Liver (tissue), 3 donors: ENCODE results near the gene SREK1.

Source experiments
- CTCF ChIP-seq: fragments of 150-350 bp; IDR thresholded peaks from 2 replicates; pipeline ENCODE4 v1.5.1; 2017; ENCODE audit warnings: improper control_type of control experiment, low read depth, low read length; ENCODE audit not compliant: missing input control
- HNF4A ChIP-seq, 2 donors: conservative IDR thresholded peaks; 2 replicates each; pipeline ENCODE4 v1.6.1; 2016; ENCODE audit warnings: antibody characterized with exemption in 2 of 2, mild to moderate bottlenecking in 2 of 2
- MAX ChIP-seq: IDR thresholded peaks from 2 replicates; pipeline ENCODE4 v1.6.1; 2016; ENCODE audit warnings: antibody characterized with exemption
- RAD21 ChIP-seq, 2 donors: IDR thresholded peaks; 2 replicates each; pipeline ENCODE4 v1.6.1; 2016; ENCODE audit warnings: antibody characterized with exemption in 2 of 2, mild to moderate bottlenecking in 2 of 2
- SP1 ChIP-seq: IDR thresholded peaks from 2 replicates; pipeline ENCODE4 v1.6.1; 2018; ENCODE audit warnings: antibody characterized with exemption, mild to moderate bottlenecking
- TAF1 ChIP-seq: conservative IDR thresholded peaks from 2 replicates; pipeline ENCODE4 v1.6.1; 2016; ENCODE audit warnings: antibody characterized with exemption, mild to moderate bottlenecking
- YY1 ChIP-seq: IDR thresholded peaks from 2 replicates; pipeline ENCODE4 v1.6.1; 2016; ENCODE audit warnings: antibody characterized with exemption, mild to moderate bottlenecking
- ZBTB33 ChIP-seq: IDR thresholded peaks from 2 replicates; pipeline ENCODE4 v1.6.1; 2016; ENCODE audit warnings: antibody characterized with exemption
- donor health status: healthy.
- donor health status: healthy.

- TF ChIP-seq ZBTB33 (no peak), CTCF (no peak), RAD21 (IDR thresholded peaks at IDR 0.05) (no peak), TAF1 (no peak), MAX (no peak), SP1 (no peak), YY1 (no peak), HNF4A (conservative IDR thresholded peaks at IDR 0.05) (no peak)
Observed at GRCh38 chr5:66232706-66233445, 88.8 kb downstream of the SREK1 start.
